Measurements from ENCODE around the gene TLX2. TPM values are rescaled to one million over a fixed set of nuclear protein-coding genes. Genes with fewer than 3 reads are reported as not detected.

TLX2 gene
- total and polyA plus RNA-seq, 2 of the 13 experiments (the other 11 are each of a cell fraction or from before 2014, with no cell fraction given) = 0.05 to 0.20 TPM

- TF ChIP-seq DZIP1 (CRISPR knock-in tag; IDR thresholded peaks at IDR 0.05) (no peak; the same call in 1 of the 2 replicates), HOMEZ (CRISPR knock-in tag; IDR thresholded peaks at IDR 0.05; ENCODE audit: low read depth) (no peak; the same call in 1 of the 2 replicates), SMAD3 (CRISPR knock-in tag; IDR thresholded peaks at IDR 0.05) (no peak), ZNF580 (CRISPR knock-in tag; IDR thresholded peaks at IDR 0.05; ENCODE audit: borderline replicate concordance, low read depth) (no peak), PHF5A (CRISPR knock-in tag; IDR thresholded peaks at IDR 0.05; ENCODE audit: low read depth, unreplicated experiment) (no peak), RBM22 (optimal IDR thresholded peaks at IDR 0.05; ENCODE audit: low read length) (no peak), SNAPC2 (CRISPR knock-in tag; IDR thresholded peaks at IDR 0.05) (no peak), ZNF260 (CRISPR knock-in tag; IDR thresholded peaks at IDR 0.05; ENCODE audit: borderline replicate concordance, low read depth) (no peak), CREB1 (IDR thresholded peaks at IDR 0.05) (no peak), CREB1 (CRISPR knock-in tag; IDR thresholded peaks at IDR 0.05) (no peak), ZNF512B (CRISPR knock-in tag; IDR thresholded peaks at IDR 0.05; ENCODE audit: borderline replicate concordance) (no peak), AHR (CRISPR knock-in tag; IDR thresholded peaks at IDR 0.05) (no peak), ZFP91 (CRISPR knock-in tag; IDR thresholded peaks at IDR 0.05; ENCODE audit: borderline replicate concordance) (no peak; the same call in none of the 2 replicates), SRSF1 (optimal IDR thresholded peaks at IDR 0.05; ENCODE audit: low read depth, low read length) (no peak), AGO2 (optimal IDR thresholded peaks at IDR 0.05; ENCODE audit: low read depth, low read length) (peak; percentile 94), MAFG (CRISPR knock-in tag; IDR thresholded peaks at IDR 0.05) (no peak)
Measured at GRCh38 chr2:74481961-74482800, 32.1 kb upstream of the TLX2 start (continued).

Data from HepG2 (cell line).